ENCODE results near the gene JUP.

GRCh38 chr17:41730479-41730878 lies 56.0 kb downstream of the JUP start:
- TF ChIP-seq, protein P1, sequence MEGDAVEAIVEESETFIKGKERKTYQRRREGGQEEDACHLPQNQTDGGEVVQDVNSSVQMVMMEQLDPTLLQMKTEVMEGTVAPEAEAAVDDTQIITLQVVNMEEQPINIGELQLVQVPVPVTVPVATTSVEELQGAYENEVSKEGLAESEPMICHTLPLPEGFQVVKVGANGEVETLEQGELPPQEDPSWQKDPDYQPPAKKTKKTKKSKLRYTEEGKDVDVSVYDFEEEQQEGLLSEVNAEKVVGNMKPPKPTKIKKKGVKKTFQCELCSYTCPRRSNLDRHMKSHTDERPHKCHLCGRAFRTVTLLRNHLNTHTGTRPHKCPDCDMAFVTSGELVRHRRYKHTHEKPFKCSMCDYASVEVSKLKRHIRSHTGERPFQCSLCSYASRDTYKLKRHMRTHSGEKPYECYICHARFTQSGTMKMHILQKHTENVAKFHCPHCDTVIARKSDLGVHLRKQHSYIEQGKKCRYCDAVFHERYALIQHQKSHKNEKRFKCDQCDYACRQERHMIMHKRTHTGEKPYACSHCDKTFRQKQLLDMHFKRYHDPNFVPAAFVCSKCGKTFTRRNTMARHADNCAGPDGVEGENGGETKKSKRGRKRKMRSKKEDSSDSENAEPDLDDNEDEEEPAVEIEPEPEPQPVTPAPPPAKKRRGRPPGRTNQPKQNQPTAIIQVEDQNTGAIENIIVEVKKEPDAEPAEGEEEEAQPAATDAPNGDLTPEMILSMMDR (IDR thresholded peaks at IDR 0.05; ENCODE audit: poor library complexity) = no peak
- TF ChIP-seq EZH2 (IDR thresholded peaks at IDR 0.05; ENCODE audit: borderline replicate concordance) = no peak
- TF ChIP-seq EZH2phosphoT487 (IDR thresholded peaks at IDR 0.05; ENCODE audit: low read depth, severe bottlenecking, unreplicated experiment) = no peak

Measured in hepatocyte (in vitro differentiated cells).